ENCODE data around the gene CA12. TPM values are rescaled to one million over a fixed set of nuclear protein-coding genes. Genes with fewer than 3 reads are reported as not detected.

CA12 gene
- total RNA-seq, 1 donor from 2014 or later, result 0.97 TPM

GRCh38 chr15:63318344-63318743 is 63.3 kb downstream of the CA12 start:
- no peak for TF ChIP-seq CTCF (IDR thresholded peaks at IDR 0.05)
- H3K4me3 Mint-ChIP-seq (ENCODE audit: unreplicated experiment), result no peak overlapping the region
- no peaks in the 10 kb centered on the region for H3K9me3 Mint-ChIP-seq (ENCODE audit: unreplicated experiment)
- DNase-seq (ENCODE audit: extremely low spot score, unreplicated experiment), result no peak
- H3K27ac Mint-ChIP-seq (ENCODE audit: unreplicated experiment), result no peak overlapping the region
- H3K27me3 Mint-ChIP-seq (ENCODE audit: unreplicated experiment), result no peaks in the 10 kb centered on the region
- H3K4me1 Mint-ChIP-seq (ENCODE audit: unreplicated experiment), result peaks cover 5% of the 10 kb centered on the region
- H3K36me3 Mint-ChIP-seq (ENCODE audit: unreplicated experiment), result no peaks in the 10 kb centered on the region

GRCh38 chr15:63314409-63314808 is 67.2 kb downstream of the CA12 start:
- H3K4me3 Mint-ChIP-seq (ENCODE audit: unreplicated experiment), result no peak overlapping the region
- no peaks in the 10 kb centered on the region for H3K4me1 Mint-ChIP-seq (ENCODE audit: unreplicated experiment)
- H3K27me3 Mint-ChIP-seq (ENCODE audit: unreplicated experiment), result no peaks in the 10 kb centered on the region
- no peak for DNase-seq (ENCODE audit: extremely low spot score, unreplicated experiment)
- no peak for TF ChIP-seq CTCF (IDR thresholded peaks at IDR 0.05)
- H3K36me3 Mint-ChIP-seq (ENCODE audit: unreplicated experiment), result peaks cover 5% of the 10 kb centered on the region
- no peaks in the 10 kb centered on the region for H3K9me3 Mint-ChIP-seq (ENCODE audit: unreplicated experiment)
- no peak overlapping the region for H3K27ac Mint-ChIP-seq (ENCODE audit: unreplicated experiment)

- no peak for TF ChIP-seq CTCF (IDR thresholded peaks at IDR 0.05)
- no peak overlapping the region for H3K4me3 Mint-ChIP-seq (ENCODE audit: unreplicated experiment)
- no peaks in the 10 kb centered on the region for H3K4me1 Mint-ChIP-seq (ENCODE audit: unreplicated experiment)
- H3K9me3 Mint-ChIP-seq (ENCODE audit: unreplicated experiment), result no peaks in the 10 kb centered on the region
- peaks cover 8% of the 10 kb centered on the region for H3K36me3 Mint-ChIP-seq (ENCODE audit: unreplicated experiment)
- no peak overlapping the region for H3K27ac Mint-ChIP-seq (ENCODE audit: unreplicated experiment)
- no peak for DNase-seq (ENCODE audit: extremely low spot score, unreplicated experiment)
- no peaks in the 10 kb centered on the region for H3K27me3 Mint-ChIP-seq (ENCODE audit: unreplicated experiment)
These were observed 67.8 kb downstream of the CA12 start for GRCh38 chr15:63313825-63314224.

- no peaks in the 10 kb centered on the region for H3K4me1 Mint-ChIP-seq (ENCODE audit: unreplicated experiment)
- DNase-seq (ENCODE audit: extremely low spot score, unreplicated experiment), result no peak
These were observed 69.4 kb downstream of the CA12 start for GRCh38 chr15:63312286-63312685.

GRCh38 chr15:63310646-63311045 is 71.0 kb downstream of the CA12 start:
- Mint-ChIP-seq H3K9me3 (ENCODE audit: unreplicated experiment) (no peaks in the 10 kb centered on the region), H3K27me3 (ENCODE audit: unreplicated experiment) (no peaks in the 10 kb centered on the region), H3K27ac (ENCODE audit: unreplicated experiment) (no peak overlapping the region), H3K4me1 (ENCODE audit: unreplicated experiment) (no peaks in the 10 kb centered on the region), H3K4me3 (ENCODE audit: unreplicated experiment) (no peak overlapping the region), H3K36me3 (ENCODE audit: unreplicated experiment) (peaks cover 21% of the 10 kb centered on the region)
- DNase-seq (ENCODE audit: extremely low spot score, unreplicated experiment), result no peak
- TF ChIP-seq CTCF (IDR thresholded peaks at IDR 0.05), result no peak

More at GRCh38 chr15:63312286-63312685, 69.4 kb downstream of the CA12 start:
- no peak overlapping the region for H3K4me3 Mint-ChIP-seq (ENCODE audit: unreplicated experiment)
- H3K9me3 Mint-ChIP-seq (ENCODE audit: unreplicated experiment), result no peaks in the 10 kb centered on the region
- H3K36me3 Mint-ChIP-seq (ENCODE audit: unreplicated experiment), result peaks cover 8% of the 10 kb centered on the region
- H3K27me3 Mint-ChIP-seq (ENCODE audit: unreplicated experiment), result no peaks in the 10 kb centered on the region
- no peak overlapping the region for H3K27ac Mint-ChIP-seq (ENCODE audit: unreplicated experiment)
- no peak for TF ChIP-seq CTCF (IDR thresholded peaks at IDR 0.05)

All from osteocyte (in vitro differentiated cells).